GM12872 (cell line): Measurements from ENCODE around the gene TNFRSF8.

Experiments
- CTCF ChIP-seq: IDR thresholded peaks from 3 replicates; pipeline ENCODE4 v1.5.1; 2011; ENCODE audit warnings: low read depth, mild to moderate bottlenecking, low read length, moderate library complexity; ENCODE audit not compliant: insufficient read depth

Gene TNFRSF8

GRCh38 chr1:12081648-12082396 is 18.7 kb downstream of the TNFRSF8 start:
- TF ChIP-seq CTCF = no peak

GRCh38 chr1:12082988-12083387 is 19.9 kb downstream of the TNFRSF8 start:
- TF ChIP-seq CTCF = no peak

GRCh38 chr1:12083766-12084165 is 20.7 kb downstream of the TNFRSF8 start:
- no peak for TF ChIP-seq CTCF

- no peak for TF ChIP-seq CTCF
Observed at GRCh38 chr1:12085643-12086260, 22.6 kb downstream of the TNFRSF8 start.

- no peak for TF ChIP-seq CTCF
Observed at GRCh38 chr1:12087797-12088314, 24.8 kb downstream of the TNFRSF8 start.

GRCh38 chr1:12088607-12089006 is 25.5 kb downstream of the TNFRSF8 start:
- no peak for TF ChIP-seq CTCF

GRCh38 chr1:12090326-12090725 is 27.2 kb downstream of the TNFRSF8 start:
- TF ChIP-seq CTCF = no peak
